Testis (tissue), 2 donors: ENCODE data around the gene SLIT3.

ENCODE experiments used
- CTCF ChIP-seq, 3 experiments: fragments of 450-650 bp in 2 of 3; fragments of 200-600 bp in 1 of 3; sonication (generic) in 1 of 3; IDR thresholded peaks; one replicate each; pipeline ENCODE4 v1.5.1; 2016 to 2019; ENCODE audit warnings: antibody characterized with exemption in 3 of 3, mild to moderate bottlenecking in 2 of 3, moderate library complexity in 1 of 3
- POLR2A ChIP-seq: fragments of 450-650 bp; IDR thresholded peaks from one replicate; pipeline ENCODE4 v1.6.1; 2017; ENCODE audit warnings: antibody characterized with exemption, mild to moderate bottlenecking, moderate library complexity

- TF ChIP-seq CTCF (IDR thresholded peaks at IDR 0.05): no peak
- no peak for TF ChIP-seq POLR2A
These were observed 471.0 kb downstream of the SLIT3 start for GRCh38 chr5:168829922-168830417.
